OCI-LY7 (cell line): ENCODE data around the gene FUZ.

Experiments
- EZH2phosphoT487 ChIP-seq: fragments of 200-600 bp; sonication (generic); IDR thresholded peaks from 2 replicates; pipeline ENCODE4 v1.6.1; 2018; ENCODE audit warnings: low read depth, borderline replicate concordance, mild to moderate bottlenecking, mixed run types, antibody characterized with exemption, low read length, moderate library complexity, mixed read lengths
- TF ChIP-seq, protein P1 (sequence below): fragments of 200-600 bp; sonication (generic); conservative IDR thresholded peaks from 2 replicates; pipeline ENCODE4 v1.5.1; 2014; ENCODE audit warnings: mild to moderate bottlenecking, antibody characterized with exemption, low read length, moderate library complexity, mixed read lengths

DNA sequence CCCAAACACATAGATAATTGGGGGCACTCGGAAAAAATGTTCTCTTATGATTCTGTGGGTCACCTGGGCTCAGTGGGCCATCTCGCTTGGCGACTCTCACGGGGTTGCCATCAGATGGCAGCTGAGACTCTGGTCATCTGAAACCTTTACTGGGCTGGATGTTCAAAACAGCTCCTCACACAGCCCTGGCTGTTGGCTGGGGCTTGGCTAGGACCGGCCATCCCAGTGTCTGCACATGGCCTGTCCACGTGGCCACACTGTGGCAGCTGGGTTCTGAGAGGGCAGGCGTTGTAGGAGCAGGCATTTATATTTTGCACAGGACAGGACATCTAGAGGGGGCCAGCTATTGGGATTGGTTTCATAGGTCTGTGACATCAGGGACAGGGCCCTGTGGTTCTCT, 20.5 kb upstream of the FUZ start:
- TF ChIP-seq EZH2phosphoT487, result no peak
- TF ChIP-seq, protein P1, sequence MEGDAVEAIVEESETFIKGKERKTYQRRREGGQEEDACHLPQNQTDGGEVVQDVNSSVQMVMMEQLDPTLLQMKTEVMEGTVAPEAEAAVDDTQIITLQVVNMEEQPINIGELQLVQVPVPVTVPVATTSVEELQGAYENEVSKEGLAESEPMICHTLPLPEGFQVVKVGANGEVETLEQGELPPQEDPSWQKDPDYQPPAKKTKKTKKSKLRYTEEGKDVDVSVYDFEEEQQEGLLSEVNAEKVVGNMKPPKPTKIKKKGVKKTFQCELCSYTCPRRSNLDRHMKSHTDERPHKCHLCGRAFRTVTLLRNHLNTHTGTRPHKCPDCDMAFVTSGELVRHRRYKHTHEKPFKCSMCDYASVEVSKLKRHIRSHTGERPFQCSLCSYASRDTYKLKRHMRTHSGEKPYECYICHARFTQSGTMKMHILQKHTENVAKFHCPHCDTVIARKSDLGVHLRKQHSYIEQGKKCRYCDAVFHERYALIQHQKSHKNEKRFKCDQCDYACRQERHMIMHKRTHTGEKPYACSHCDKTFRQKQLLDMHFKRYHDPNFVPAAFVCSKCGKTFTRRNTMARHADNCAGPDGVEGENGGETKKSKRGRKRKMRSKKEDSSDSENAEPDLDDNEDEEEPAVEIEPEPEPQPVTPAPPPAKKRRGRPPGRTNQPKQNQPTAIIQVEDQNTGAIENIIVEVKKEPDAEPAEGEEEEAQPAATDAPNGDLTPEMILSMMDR, result no peak
